ENCODE measurements around the gene MOB3B.

MOB3B gene

DNA sequence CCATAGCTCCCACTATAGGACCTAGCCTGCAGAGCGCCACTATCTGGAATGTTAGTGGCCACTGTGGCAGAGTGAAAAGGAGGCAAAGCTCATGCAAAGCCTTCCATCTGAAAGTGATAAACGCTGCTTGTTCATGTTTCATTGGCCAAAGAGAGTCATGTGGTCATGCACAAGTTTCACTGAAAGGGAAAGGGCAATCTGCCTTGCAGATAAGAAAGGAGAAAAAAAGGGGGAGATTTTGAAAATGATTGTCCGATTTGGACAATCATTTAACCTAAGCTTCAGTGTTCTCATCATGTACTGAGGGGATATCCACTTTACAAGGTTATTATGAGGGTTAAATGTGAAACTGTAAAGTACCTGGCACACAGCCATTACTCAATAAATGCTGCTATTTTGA is 9.0 kb upstream of the MOB3B start:
- TF ChIP-seq, protein P1, sequence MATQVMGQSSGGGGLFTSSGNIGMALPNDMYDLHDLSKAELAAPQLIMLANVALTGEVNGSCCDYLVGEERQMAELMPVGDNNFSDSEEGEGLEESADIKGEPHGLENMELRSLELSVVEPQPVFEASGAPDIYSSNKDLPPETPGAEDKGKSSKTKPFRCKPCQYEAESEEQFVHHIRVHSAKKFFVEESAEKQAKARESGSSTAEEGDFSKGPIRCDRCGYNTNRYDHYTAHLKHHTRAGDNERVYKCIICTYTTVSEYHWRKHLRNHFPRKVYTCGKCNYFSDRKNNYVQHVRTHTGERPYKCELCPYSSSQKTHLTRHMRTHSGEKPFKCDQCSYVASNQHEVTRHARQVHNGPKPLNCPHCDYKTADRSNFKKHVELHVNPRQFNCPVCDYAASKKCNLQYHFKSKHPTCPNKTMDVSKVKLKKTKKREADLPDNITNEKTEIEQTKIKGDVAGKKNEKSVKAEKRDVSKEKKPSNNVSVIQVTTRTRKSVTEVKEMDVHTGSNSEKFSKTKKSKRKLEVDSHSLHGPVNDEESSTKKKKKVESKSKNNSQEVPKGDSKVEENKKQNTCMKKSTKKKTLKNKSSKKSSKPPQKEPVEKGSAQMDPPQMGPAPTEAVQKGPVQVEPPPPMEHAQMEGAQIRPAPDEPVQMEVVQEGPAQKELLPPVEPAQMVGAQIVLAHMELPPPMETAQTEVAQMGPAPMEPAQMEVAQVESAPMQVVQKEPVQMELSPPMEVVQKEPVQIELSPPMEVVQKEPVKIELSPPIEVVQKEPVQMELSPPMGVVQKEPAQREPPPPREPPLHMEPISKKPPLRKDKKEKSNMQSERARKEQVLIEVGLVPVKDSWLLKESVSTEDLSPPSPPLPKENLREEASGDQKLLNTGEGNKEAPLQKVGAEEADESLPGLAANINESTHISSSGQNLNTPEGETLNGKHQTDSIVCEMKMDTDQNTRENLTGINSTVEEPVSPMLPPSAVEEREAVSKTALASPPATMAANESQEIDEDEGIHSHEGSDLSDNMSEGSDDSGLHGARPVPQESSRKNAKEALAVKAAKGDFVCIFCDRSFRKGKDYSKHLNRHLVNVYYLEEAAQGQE (IDR thresholded peaks at IDR 0.05; ENCODE audit: insufficient read depth in 1 of 2, low read depth in 2 of 2, low read length in 2 of 2), result no peak
- TF ChIP-seq POLR2AphosphoS5 (IDR thresholded peaks at IDR 0.05; ENCODE audit: low read depth, low read length), result no peak
- TF ChIP-seq TAF1 (IDR thresholded peaks at IDR 0.05; ENCODE audit: borderline replicate concordance, insufficient read depth, low read length), result no peak
- TF ChIP-seq FOXP2 (optimal IDR thresholded peaks at IDR 0.05; ENCODE audit: borderline replicate concordance, extremely low read depth, extremely low read length, insufficient read depth), result no peak
- no peak for TF ChIP-seq SIN3A (IDR thresholded peaks at IDR 0.05; ENCODE audit: borderline replicate concordance, insufficient read depth, low read length)

DNA sequence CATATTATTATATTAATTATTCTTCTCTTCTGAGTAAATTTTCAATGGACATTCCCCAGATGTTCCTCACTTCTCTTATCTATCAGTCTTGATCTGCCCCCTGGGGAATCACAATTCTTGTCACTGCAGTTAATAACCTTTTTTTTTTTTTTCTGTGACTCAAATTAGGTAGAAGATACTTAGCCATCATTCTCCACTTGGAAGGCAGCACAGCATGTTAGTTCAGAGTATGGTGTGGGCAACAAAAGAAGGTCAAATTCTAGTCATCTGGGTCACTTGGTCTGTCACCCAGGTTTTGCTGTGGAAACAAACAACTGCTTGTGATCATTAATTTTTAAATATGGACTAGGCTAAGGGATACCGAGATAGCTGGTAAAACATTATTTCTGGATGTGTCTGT is 8.1 kb upstream of the MOB3B start:
- no peak for TF ChIP-seq SIN3A (IDR thresholded peaks at IDR 0.05; ENCODE audit: borderline replicate concordance, insufficient read depth, low read length)

DNA sequence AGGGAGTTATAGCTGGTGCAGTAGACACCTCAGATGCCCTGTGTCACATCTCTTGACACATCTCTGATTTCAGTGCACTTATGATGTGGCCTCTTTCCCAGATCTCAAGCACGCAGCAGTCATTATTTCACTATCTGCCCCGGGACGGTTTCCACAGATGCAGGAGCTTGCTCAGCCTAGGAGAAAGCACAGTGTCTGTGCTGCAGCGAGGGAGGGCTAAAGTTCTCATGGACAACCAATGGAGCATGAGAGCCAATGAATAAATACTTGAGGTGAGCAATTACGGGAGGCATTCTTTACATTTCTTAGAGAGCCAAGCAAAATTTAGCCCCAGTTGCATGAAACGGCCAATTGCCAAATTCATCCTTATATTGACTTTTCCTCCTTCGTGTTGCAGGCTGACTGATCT is 7.4 kb upstream of the MOB3B start:
- TF ChIP-seq, protein P1 (IDR thresholded peaks at IDR 0.05; ENCODE audit: insufficient read depth in 1 of 2, low read depth in 2 of 2, low read length in 2 of 2), result no peak
- TF ChIP-seq SIN3A (IDR thresholded peaks at IDR 0.05; ENCODE audit: borderline replicate concordance, insufficient read depth, low read length), result no peak
- TF ChIP-seq POLR2AphosphoS5 (IDR thresholded peaks at IDR 0.05; ENCODE audit: low read depth, low read length), result no peak
- TF ChIP-seq FOXP2 (optimal IDR thresholded peaks at IDR 0.05; ENCODE audit: borderline replicate concordance, extremely low read depth, extremely low read length, insufficient read depth), result no peak
- TF ChIP-seq TAF1 (IDR thresholded peaks at IDR 0.05; ENCODE audit: borderline replicate concordance, insufficient read depth, low read length), result no peak

DNA sequence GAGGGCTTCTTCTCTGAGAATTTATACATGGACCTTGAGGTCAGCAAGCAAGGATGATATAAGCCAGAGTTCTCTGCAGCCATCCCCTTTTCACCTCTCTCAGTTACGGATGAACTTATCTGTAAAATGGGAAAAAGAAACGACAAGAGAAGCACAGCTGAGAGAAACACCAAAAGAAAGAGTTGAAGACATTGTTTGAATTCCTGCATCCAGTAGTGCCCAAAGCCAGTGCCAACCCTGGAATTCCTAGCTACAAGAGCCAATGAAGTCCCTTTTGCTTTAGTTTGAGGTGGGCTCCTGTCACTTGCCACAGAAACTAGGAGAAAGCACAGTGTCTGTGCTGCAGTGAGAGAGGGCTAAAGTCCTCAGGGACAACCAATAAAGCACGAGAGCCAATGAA is 6.6 kb upstream of the MOB3B start:
- no peak for TF ChIP-seq FOXP2 (optimal IDR thresholded peaks at IDR 0.05; ENCODE audit: borderline replicate concordance, extremely low read depth, extremely low read length, insufficient read depth)
- no peak for TF ChIP-seq TAF1 (IDR thresholded peaks at IDR 0.05; ENCODE audit: borderline replicate concordance, insufficient read depth, low read length)
- TF ChIP-seq POLR2AphosphoS5 (IDR thresholded peaks at IDR 0.05; ENCODE audit: low read depth, low read length), result no peak
- TF ChIP-seq, protein P1 (IDR thresholded peaks at IDR 0.05; ENCODE audit: insufficient read depth in 1 of 2, low read depth in 2 of 2, low read length in 2 of 2), result no peak
- no peak for TF ChIP-seq SIN3A (IDR thresholded peaks at IDR 0.05; ENCODE audit: borderline replicate concordance, insufficient read depth, low read length)

DNA sequence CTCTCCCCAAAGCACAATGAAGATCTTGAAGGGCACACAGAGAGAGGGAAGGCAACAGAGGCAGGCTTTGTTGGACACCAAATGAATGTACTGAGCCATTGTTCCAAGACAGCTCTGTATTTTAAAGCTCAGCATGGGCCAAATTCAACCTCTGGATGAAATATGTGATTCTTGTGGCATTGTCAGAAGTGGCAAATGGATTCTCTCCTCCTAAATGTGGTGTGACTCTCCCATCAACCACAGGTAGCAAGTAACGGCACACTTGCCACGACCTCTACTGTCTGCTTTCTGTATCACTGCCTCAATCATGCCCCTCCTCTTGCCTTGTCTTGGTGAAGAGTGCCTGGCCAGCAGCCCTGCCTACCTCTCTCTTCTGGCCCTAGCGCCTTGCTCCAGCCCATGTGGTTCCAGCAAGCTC is 6.1 kb upstream of the MOB3B start:
- TF ChIP-seq TAF1 (IDR thresholded peaks at IDR 0.05; ENCODE audit: borderline replicate concordance, insufficient read depth, low read length) (no peak), POLR2AphosphoS5 (IDR thresholded peaks at IDR 0.05; ENCODE audit: low read depth, low read length) (no peak), FOXP2 (optimal IDR thresholded peaks at IDR 0.05; ENCODE audit: borderline replicate concordance, extremely low read depth, extremely low read length, insufficient read depth) (no peak), SIN3A (IDR thresholded peaks at IDR 0.05; ENCODE audit: borderline replicate concordance, insufficient read depth, low read length) (no peak)

DNA sequence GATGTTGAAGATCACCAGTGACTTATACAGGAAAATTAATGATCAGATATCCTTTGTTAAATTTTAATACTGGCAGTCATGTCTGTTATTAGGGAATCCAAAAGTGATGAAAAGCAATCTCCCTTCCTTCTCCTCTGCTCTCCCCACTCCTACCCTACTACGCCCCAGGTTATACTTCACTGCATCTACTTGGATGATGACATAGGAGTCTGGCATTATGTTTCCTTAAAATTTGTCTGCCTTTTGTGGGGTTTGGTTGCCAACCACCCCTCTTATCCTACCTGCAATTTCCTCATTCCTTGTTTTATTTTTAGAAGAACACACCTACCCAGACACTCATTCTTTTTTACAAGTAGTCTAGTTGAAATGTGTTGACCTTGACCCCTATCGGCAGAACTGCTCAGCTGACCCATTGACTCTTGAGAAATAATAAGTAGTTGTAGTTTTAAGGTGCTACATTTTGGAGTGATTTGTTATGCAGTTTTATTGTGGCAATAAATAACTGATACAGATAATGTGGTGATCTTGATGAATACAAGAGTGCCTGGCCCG is 5.1 kb upstream of the MOB3B start:
- TF ChIP-seq POLR2AphosphoS5 (IDR thresholded peaks at IDR 0.05; ENCODE audit: low read depth, low read length) (no peak), TAF1 (IDR thresholded peaks at IDR 0.05; ENCODE audit: borderline replicate concordance, insufficient read depth, low read length) (no peak), SIN3A (IDR thresholded peaks at IDR 0.05; ENCODE audit: borderline replicate concordance, insufficient read depth, low read length) (no peak)
- TF ChIP-seq, protein P1 (IDR thresholded peaks at IDR 0.05; ENCODE audit: insufficient read depth in 1 of 2, low read depth in 2 of 2, low read length in 2 of 2), result no peak

All from PFSK-1 (cell line).